A673 (cell line): ENCODE results near the gene MTHFSD.

Experiments used
- CTCF ChIP-seq: fragments of 300-800, 200-600 bp; sonication (generic); conservative IDR thresholded peaks from 2 replicates; pipeline ENCODE4 v1.5.1; 2017; ENCODE audit warnings: low read depth, mild to moderate bottlenecking, antibody characterized with exemption, low read length, moderate library complexity, mixed read lengths
- EZH2 ChIP-seq: fragments of 200-600 bp; sonication (generic); IDR thresholded peaks from 2 replicates; pipeline ENCODE4 v1.6.1; 2017; ENCODE audit warnings: borderline replicate concordance, low read depth, mild to moderate bottlenecking, mixed read lengths, antibody characterized with exemption, low read length; ENCODE audit not compliant: poor library complexity, severe bottlenecking

- TF ChIP-seq EZH2 (no peak), CTCF (no peak)
Observed at GRCh38 chr16:86485746-86486145, 69.3 kb downstream of the MTHFSD start.
